Measurements from ENCODE around the gene IL10RB. TPM values are rescaled to one million over a fixed set of nuclear protein-coding genes. Genes with fewer than 3 reads are reported as not detected.
A peak's percentile ranks its signal among the peaks of the same experiment; 100 is the strongest.

The IL10RB gene
- total RNA-seq, 1 donor from 2014 or later = 31.7 TPM

DNA sequence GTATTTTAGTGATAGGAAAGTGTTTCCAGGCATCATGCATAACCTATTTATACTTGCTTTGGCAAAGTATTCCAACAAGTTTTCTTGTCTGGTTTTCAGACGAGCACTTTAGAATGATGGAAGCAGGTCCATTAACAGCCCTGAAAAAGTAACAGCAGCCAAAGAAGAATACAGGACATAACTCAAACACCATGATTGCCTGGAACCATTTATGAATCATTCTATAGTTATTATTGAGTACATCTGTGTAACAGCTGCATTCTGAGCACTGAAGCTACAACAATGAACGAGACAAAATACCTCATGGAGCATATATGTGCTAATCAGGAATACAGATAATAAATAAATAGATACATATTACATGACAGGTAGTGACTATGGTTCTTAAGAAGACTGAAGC lies 12.6 kb downstream of the IL10RB start:
- H3K27me3 ChIP-seq = no peaks in the 10 kb centered on the region
- no peak overlapping the region for H3K27ac ChIP-seq
- H3K4me1 ChIP-seq = no peaks in the 10 kb centered on the region
- intact Hi-C loops (cut with DNase I) = no loop called here
- TF ChIP-seq POLR2AphosphoS5 (IDR thresholded peaks at IDR 0.05; ENCODE audit: insufficient read depth in 1 of 2, low read depth in 1 of 2) (no peak), CTCF (IDR thresholded peaks at IDR 0.05) (no peak), POLR2A (IDR thresholded peaks at IDR 0.05) (no peak)
- H3K36me3 ChIP-seq = peaks cover 0 to 54% of the 10 kb centered on the region in 2 donors
- H3K9me3 ChIP-seq = no peaks in the 10 kb centered on the region
- DNase-seq (ENCODE audit: extremely low spot score in 2 of 2) = no peak
- H3K4me3 ChIP-seq = no peak overlapping the region

- TF ChIP-seq POLR2A (IDR thresholded peaks at IDR 0.05) (no peak), POLR2AphosphoS5 (IDR thresholded peaks at IDR 0.05; ENCODE audit: insufficient read depth in 1 of 2, low read depth in 1 of 2) (no peak), CTCF (IDR thresholded peaks at IDR 0.05) (no peak)
- Histone ChIP-seq H3K4me3 (no peak overlapping the region), H3K27me3 (no peaks in the 10 kb centered on the region), H3K4me1 (no peaks in the 10 kb centered on the region), H3K9me3 (no peaks in the 10 kb centered on the region), H3K27ac (no peak overlapping the region), H3K36me3 (peaks cover 0 to 52% of the 10 kb centered on the region in 2 donors)
- intact Hi-C loops (cut with DNase I) = no loop called here
- DNase-seq (ENCODE audit: extremely low spot score in 2 of 2) = no peak
Observed at GRCh38 chr21:33279330-33279820, 13.2 kb downstream of the IL10RB start.

DNA sequence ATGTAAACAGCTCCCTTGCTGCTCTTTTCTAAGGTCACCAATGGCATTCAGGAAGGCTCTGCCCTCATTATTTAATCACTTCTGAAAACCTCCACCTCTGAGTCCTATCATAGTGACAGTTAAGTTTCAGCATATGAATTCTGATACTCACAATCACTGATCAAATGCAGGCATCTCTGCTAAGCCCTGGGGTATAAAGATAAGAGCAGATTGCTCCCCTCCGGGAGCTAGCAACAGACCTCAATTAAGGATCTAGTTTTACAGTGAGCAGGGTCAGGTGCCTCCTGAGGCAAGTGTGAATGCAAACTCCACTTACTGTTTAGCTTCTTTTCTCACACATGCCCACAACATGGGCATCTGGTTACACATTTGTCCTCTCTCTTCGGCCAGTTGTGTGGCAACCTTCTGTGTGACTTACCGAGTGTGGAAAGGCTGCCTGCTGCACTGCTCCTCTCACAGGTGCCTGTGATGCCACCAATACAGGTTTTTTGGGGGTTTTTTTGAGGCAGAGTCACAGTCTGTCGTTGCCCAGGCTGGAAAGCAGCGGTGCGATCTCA lies 15.0 kb downstream of the IL10RB start:
- no peak overlapping the region for H3K4me3 ChIP-seq
- DNase-seq (ENCODE audit: extremely low spot score in 2 of 2) = no peak
- peaks cover 3% of the 10 kb centered on the region for H3K4me1 ChIP-seq
- TF ChIP-seq CTCF (IDR thresholded peaks at IDR 0.05) (no peak), POLR2A (IDR thresholded peaks at IDR 0.05) (no peak), POLR2AphosphoS5 (IDR thresholded peaks at IDR 0.05; ENCODE audit: insufficient read depth in 1 of 2, low read depth in 1 of 2) (no peak)
- peaks cover 0 to 48% of the 10 kb centered on the region in 2 donors for H3K36me3 ChIP-seq
- no peaks in the 10 kb centered on the region for H3K9me3 ChIP-seq
- intact Hi-C loops (cut with DNase I) = no loop called here
- H3K27me3 ChIP-seq = no peaks in the 10 kb centered on the region
- H3K27ac ChIP-seq = no peak overlapping the region

- H3K27me3 ChIP-seq = no peaks in the 10 kb centered on the region
- H3K4me3 ChIP-seq = no peak overlapping the region
- H3K36me3 ChIP-seq = peaks cover 0 to 48% of the 10 kb centered on the region in 2 donors
- TF ChIP-seq POLR2A (IDR thresholded peaks at IDR 0.05) = no peak
- TF ChIP-seq POLR2AphosphoS5 (IDR thresholded peaks at IDR 0.05; ENCODE audit: insufficient read depth in 1 of 2, low read depth in 1 of 2) = no peak
- intact Hi-C loops (cut with DNase I) = no loop called here
- peaks cover 17% of the 10 kb centered on the region for H3K4me1 ChIP-seq
- no peaks in the 10 kb centered on the region for H3K9me3 ChIP-seq
- H3K27ac ChIP-seq = no peak overlapping the region
- no peak for DNase-seq (ENCODE audit: extremely low spot score in 2 of 2)
Observed at GRCh38 chr21:33283203-33283602, 17.0 kb downstream of the IL10RB start.

- H3K27me3 ChIP-seq = no peaks in the 10 kb centered on the region
- intact Hi-C loops (cut with DNase I) = no loop called here
- no peaks in the 10 kb centered on the region for H3K9me3 ChIP-seq
- no peak overlapping the region for H3K4me3 ChIP-seq
- H3K4me1 ChIP-seq = peaks cover 17% of the 10 kb centered on the region
- TF ChIP-seq POLR2A (IDR thresholded peaks at IDR 0.05) = no peak
- no peak for TF ChIP-seq POLR2AphosphoS5 (IDR thresholded peaks at IDR 0.05; ENCODE audit: insufficient read depth in 1 of 2, low read depth in 1 of 2)
- TF ChIP-seq CTCF (IDR thresholded peaks at IDR 0.05) = no peak
- H3K27ac ChIP-seq = peak overlapping the region; percentile 67
- no peak for DNase-seq (ENCODE audit: extremely low spot score in 2 of 2)
- peaks cover 0 to 32% of the 10 kb centered on the region in 2 donors for H3K36me3 ChIP-seq
Observed at GRCh38 chr21:33286076-33286475, 19.9 kb downstream of the IL10RB start.

Data from vagina (tissue), 2 donors.